ENCODE measurements around the gene GCK. TPM values are rescaled to one million over a fixed set of nuclear protein-coding genes. Genes with fewer than 3 reads are reported as not detected.
"Not testable (repeated sequence)": the region's sequence is repeated elsewhere in the genome, so short reads cannot be mapped to it uniquely, and the experiment has no call there.

Gene GCK
- total and polyA plus RNA-seq, 5 donors from 2014 or later, result 0.47 to 1.2 (median 0.57) TPM; not detected in 1

DNA sequence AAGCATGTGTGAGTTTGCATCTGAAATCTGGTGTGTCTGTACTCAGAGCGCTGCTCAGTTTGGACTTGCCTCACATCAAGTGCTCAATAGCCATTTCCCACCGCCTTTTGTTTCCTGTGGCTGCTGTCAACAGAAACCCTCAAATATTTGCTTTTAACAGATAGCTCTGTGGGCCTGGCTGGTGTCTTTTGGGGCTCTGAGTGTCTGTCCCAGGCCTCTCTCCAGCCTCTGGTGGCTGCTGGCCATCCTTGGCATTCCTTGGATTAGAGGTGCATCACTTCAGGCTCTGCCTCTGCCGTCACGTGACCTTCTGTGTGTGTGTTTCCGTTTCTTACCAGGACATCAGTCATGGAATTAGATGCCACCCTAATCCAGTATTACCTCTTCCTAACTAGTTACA is 20.9 kb upstream of the GCK start:
- peaks cover 0 to 6% (median 4%) of the 10 kb centered on the region in 4 donors for H3K4me1 Mint-ChIP-seq
- Histone ChIP-seq H3K4me3 (ENCODE audit: low read depth, low read length) (no peak overlapping the region), H3K27ac (ENCODE audit: insufficient read depth, low read length, poor library complexity, severe bottlenecking) (no peak overlapping the region), H3K36me3 (ENCODE audit: control insufficient read depth, insufficient read depth, low read length) (peaks cover 88% of the 10 kb centered on the region), H3K9me3 (ENCODE audit: control insufficient read depth in 2 of 2, low read length in 2 of 2) (no peaks in the 10 kb centered on the region), H3K27me3 (ENCODE audit: control insufficient read depth, insufficient read depth, low read length) (no peaks in the 10 kb centered on the region), H3K4me1 (ENCODE audit: control insufficient read depth, insufficient read depth, low read length, poor library complexity, severe bottlenecking) (no peaks in the 10 kb centered on the region)
- H3K27me3 Mint-ChIP-seq, result no peaks in the 10 kb centered on the region
- H3K27ac Mint-ChIP-seq, result no peak overlapping the region
- no peak for ATAC-seq (ENCODE audit: low read depth in 2 of 2)
- peaks cover 43% of the 10 kb centered on the region for H3K36me3 Mint-ChIP-seq
- H3K4me3 Mint-ChIP-seq, result no peak overlapping the region
- DNase-seq, result no peak
- no peaks in the 10 kb centered on the region for H3K9me3 Mint-ChIP-seq

DNA sequence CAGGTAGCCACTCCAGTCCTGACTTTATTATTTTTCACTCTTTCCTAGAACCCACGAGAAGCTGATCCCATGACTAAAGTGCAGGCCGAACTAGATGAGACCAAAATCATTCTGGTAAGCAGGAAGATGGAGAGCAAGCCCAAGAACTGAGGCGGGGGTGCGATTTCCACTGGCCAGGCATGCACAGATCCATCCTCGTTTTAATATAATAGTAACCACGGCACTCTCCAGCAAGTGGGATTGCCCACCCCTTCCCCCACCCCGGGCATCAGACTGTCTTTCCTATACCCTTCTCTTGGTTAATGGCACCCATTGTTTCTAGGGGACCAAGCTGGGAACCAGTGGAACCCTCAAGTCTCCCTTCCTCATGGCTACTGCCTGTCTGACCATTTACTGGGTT is 18.8 kb upstream of the GCK start:
- peaks cover 45% of the 10 kb centered on the region for H3K36me3 Mint-ChIP-seq
- no peak overlapping the region for H3K27ac ChIP-seq (ENCODE audit: insufficient read depth, low read length, poor library complexity, severe bottlenecking)
- H3K27me3 ChIP-seq (ENCODE audit: control insufficient read depth, insufficient read depth, low read length), result no peaks in the 10 kb centered on the region
- no peak for ATAC-seq (ENCODE audit: low read depth in 2 of 2)
- DNase-seq, result no peak
- no peak overlapping the region for H3K4me3 Mint-ChIP-seq
- H3K9me3 ChIP-seq (ENCODE audit: control insufficient read depth in 2 of 2, low read length in 2 of 2), result no peaks in the 10 kb centered on the region
- H3K9me3 Mint-ChIP-seq, result no peaks in the 10 kb centered on the region
- H3K4me1 Mint-ChIP-seq, result peaks cover 9 to 19% (median 17%) of the 10 kb centered on the region in 4 donors
- no peak overlapping the region for H3K27ac Mint-ChIP-seq
- no peaks in the 10 kb centered on the region for H3K27me3 Mint-ChIP-seq
- no peak overlapping the region for H3K4me3 ChIP-seq (ENCODE audit: low read depth, low read length)
- H3K36me3 ChIP-seq (ENCODE audit: control insufficient read depth, insufficient read depth, low read length), result peaks cover 95% of the 10 kb centered on the region
- no peaks in the 10 kb centered on the region for H3K4me1 ChIP-seq (ENCODE audit: control insufficient read depth, insufficient read depth, low read length, poor library complexity, severe bottlenecking)

DNA sequence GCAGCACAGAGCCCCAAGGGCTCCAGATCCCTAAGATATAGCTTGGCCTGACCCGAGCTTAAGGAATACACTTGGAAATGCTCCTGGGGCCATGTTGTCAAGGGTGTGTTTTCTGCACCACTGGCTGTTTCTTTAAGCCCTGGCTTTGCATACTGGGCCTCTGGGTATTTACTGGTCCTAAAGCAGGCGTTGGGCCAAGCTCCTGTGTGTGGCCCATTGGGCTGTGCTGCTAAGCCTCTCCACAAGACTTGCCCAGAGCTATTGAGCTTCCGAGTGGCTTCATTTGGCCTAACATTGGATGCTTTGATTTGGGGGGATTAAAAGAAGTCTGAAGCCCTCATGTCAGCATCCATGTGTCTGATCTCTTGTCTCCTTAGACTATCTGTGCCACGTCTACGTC is 16.8 kb upstream of the GCK start:
- Mint-ChIP-seq H3K27ac (no peak overlapping the region), H3K36me3 (peaks cover 37% of the 10 kb centered on the region), H3K27me3 (no peaks in the 10 kb centered on the region), H3K9me3 (no peaks in the 10 kb centered on the region), H3K4me3 (peak overlapping the region in 1 of 4 donors; percentile 38), H3K4me1 (peaks cover 22 to 33% (median 31%) of the 10 kb centered on the region in 4 donors)
- no peak for DNase-seq
- H3K9me3 ChIP-seq (ENCODE audit: control insufficient read depth in 2 of 2, low read length in 2 of 2), result no peaks in the 10 kb centered on the region
- ATAC-seq (ENCODE audit: low read depth in 2 of 2), result no peak
- H3K4me1 ChIP-seq (ENCODE audit: control insufficient read depth, insufficient read depth, low read length, poor library complexity, severe bottlenecking), result peaks cover 14% of the 10 kb centered on the region
- H3K27ac ChIP-seq (ENCODE audit: insufficient read depth, low read length, poor library complexity, severe bottlenecking), result no peak overlapping the region
- H3K36me3 ChIP-seq (ENCODE audit: control insufficient read depth, insufficient read depth, low read length), result peaks cover 75% of the 10 kb centered on the region
- H3K27me3 ChIP-seq (ENCODE audit: control insufficient read depth, insufficient read depth, low read length), result no peaks in the 10 kb centered on the region
- H3K4me3 ChIP-seq (ENCODE audit: low read depth, low read length), result no peak overlapping the region

GRCh38 chr7:44201813-44202212 is 12.6 kb upstream of the GCK start:
- H3K4me1 Mint-ChIP-seq, result peaks cover 22 to 39% (median 29%) of the 10 kb centered on the region in 4 donors
- DNase-seq (no peak), ATAC-seq (ENCODE audit: low read depth in 2 of 2) (no peak)
- peaks cover 17% of the 10 kb centered on the region for H3K36me3 Mint-ChIP-seq
- peaks cover 10% of the 10 kb centered on the region for H3K27me3 Mint-ChIP-seq
- H3K4me3 Mint-ChIP-seq, result peak overlapping the region; percentile 86 to 95 (median 88)
- peaks cover 33% of the 10 kb centered on the region for H3K36me3 ChIP-seq (ENCODE audit: control insufficient read depth, insufficient read depth, low read length)
- H3K27me3 ChIP-seq (ENCODE audit: control insufficient read depth, insufficient read depth, low read length), result peaks cover 6% of the 10 kb centered on the region
- peak overlapping the region in 2 of 3 donors; percentile 73 to 86 for H3K27ac Mint-ChIP-seq
- peaks cover 15% of the 10 kb centered on the region for H3K4me1 ChIP-seq (ENCODE audit: control insufficient read depth, insufficient read depth, low read length, poor library complexity, severe bottlenecking)
- peak overlapping the region; percentile 85 for H3K4me3 ChIP-seq (ENCODE audit: low read depth, low read length)
- H3K9me3 Mint-ChIP-seq, result no peaks in the 10 kb centered on the region
- H3K27ac ChIP-seq (ENCODE audit: insufficient read depth, low read length, poor library complexity, severe bottlenecking), result no peak overlapping the region
- no peaks in the 10 kb centered on the region for H3K9me3 ChIP-seq (ENCODE audit: control insufficient read depth in 2 of 2, low read length in 2 of 2)

- H3K36me3 ChIP-seq (ENCODE audit: control insufficient read depth, insufficient read depth, low read length), result peaks cover 23% of the 10 kb centered on the region
- H3K27ac ChIP-seq (ENCODE audit: insufficient read depth, low read length, poor library complexity, severe bottlenecking), result peak within 1 kb of the TSS; percentile 69
- Mint-ChIP-seq H3K4me3 (peak within 1 kb of the TSS; percentile 86 to 95 (median 88)), H3K4me1 (peaks cover 22 to 37% (median 28%) of the 10 kb centered on the region in 4 donors), H3K36me3 (peaks cover 11% of the 10 kb centered on the region), H3K27ac (peak within 1 kb of the TSS; percentile 14 to 86 (median 73)), H3K9me3 (no peaks in the 10 kb centered on the region), H3K27me3 (peaks cover 18% of the 10 kb centered on the region)
- ATAC-seq (ENCODE audit: low read depth in 2 of 2) (peak; percentile 100), DNase-seq (peak; percentile 91 to 98 (median 93))
- H3K27me3 ChIP-seq (ENCODE audit: control insufficient read depth, insufficient read depth, low read length), result peaks cover 7% of the 10 kb centered on the region
- no peaks in the 10 kb centered on the region for H3K9me3 ChIP-seq (ENCODE audit: control insufficient read depth in 2 of 2, low read length in 2 of 2)
- peak within 1 kb of the TSS; percentile 85 for H3K4me3 ChIP-seq (ENCODE audit: low read depth, low read length)
- H3K4me1 ChIP-seq (ENCODE audit: control insufficient read depth, insufficient read depth, low read length, poor library complexity, severe bottlenecking), result peaks cover 15% of the 10 kb centered on the region
Observed at GRCh38 chr7:44200699-44201461, 11.6 kb upstream of the GCK start, which contains the start of gene YKT6. YKT6 (plus strand) TSS chr7:44200978; CDS start chr7:44201136, 158 bp downstream.

GRCh38 chr7:44200163-44200562 is 10.9 kb upstream of the GCK start:
- not testable (repeated sequence) for H3K9me3 ChIP-seq (ENCODE audit: control insufficient read depth in 2 of 2, low read length in 2 of 2); H3K27me3 ChIP-seq (ENCODE audit: control insufficient read depth, insufficient read depth, low read length); DNase-seq; H3K36me3 Mint-ChIP-seq; H3K4me3 ChIP-seq (ENCODE audit: low read depth, low read length); H3K9me3 Mint-ChIP-seq; ATAC-seq (ENCODE audit: low read depth in 2 of 2); H3K27ac ChIP-seq (ENCODE audit: insufficient read depth, low read length, poor library complexity, severe bottlenecking); H3K27ac Mint-ChIP-seq
- Histone ChIP-seq H3K4me1 (ENCODE audit: control insufficient read depth, insufficient read depth, low read length, poor library complexity, severe bottlenecking) (peaks cover 15% of the 10 kb centered on the region), H3K36me3 (ENCODE audit: control insufficient read depth, insufficient read depth, low read length) (peaks cover 16% of the 10 kb centered on the region)
- Mint-ChIP-seq H3K4me1 (peaks cover 22 to 35% (median 26%) of the 10 kb centered on the region in 4 donors), H3K4me3 (peak overlapping the region in 2 of 4 donors; percentile 46 to 83), H3K27me3 (peaks cover 25% of the 10 kb centered on the region)

DNA sequence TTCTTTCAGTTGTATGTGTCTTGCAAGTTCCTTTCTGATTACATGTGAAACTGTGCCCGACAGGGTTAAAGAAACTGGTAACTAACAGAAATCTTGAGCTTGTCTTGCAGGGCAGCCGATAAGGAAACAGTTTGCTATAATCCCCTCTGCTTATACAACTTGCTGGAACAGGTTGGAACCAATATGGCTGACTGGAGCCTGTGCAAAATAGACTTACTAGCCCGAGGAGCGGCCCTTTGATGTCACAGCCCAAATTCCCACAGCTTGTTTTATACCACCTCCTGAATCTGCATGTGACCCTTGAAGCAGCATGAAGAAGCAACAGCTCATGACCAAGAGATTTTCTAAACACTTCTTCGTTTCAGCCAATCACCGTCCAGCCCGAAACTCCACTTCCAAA is 8.2 kb upstream of the GCK start:
- Mint-ChIP-seq H3K9me3 (no peaks in the 10 kb centered on the region), H3K27me3 (peaks cover 39% of the 10 kb centered on the region), H3K36me3 (no peaks in the 10 kb centered on the region), H3K4me1 (peaks cover 10 to 19% (median 11%) of the 10 kb centered on the region in 4 donors), H3K4me3 (no peak overlapping the region), H3K27ac (no peak overlapping the region)
- ATAC-seq (ENCODE audit: low read depth in 2 of 2) (no peak), DNase-seq (no peak)
- no peaks in the 10 kb centered on the region for H3K9me3 ChIP-seq (ENCODE audit: control insufficient read depth in 2 of 2, low read length in 2 of 2)
- H3K36me3 ChIP-seq (ENCODE audit: control insufficient read depth, insufficient read depth, low read length), result no peaks in the 10 kb centered on the region
- no peak overlapping the region for H3K27ac ChIP-seq (ENCODE audit: insufficient read depth, low read length, poor library complexity, severe bottlenecking)
- H3K4me3 ChIP-seq (ENCODE audit: low read depth, low read length), result no peak overlapping the region
- peaks cover 9% of the 10 kb centered on the region for H3K27me3 ChIP-seq (ENCODE audit: control insufficient read depth, insufficient read depth, low read length)
- H3K4me1 ChIP-seq (ENCODE audit: control insufficient read depth, insufficient read depth, low read length, poor library complexity, severe bottlenecking), result peaks cover 15% of the 10 kb centered on the region
